ENCODE results near the gene PROX1.

DNA sequence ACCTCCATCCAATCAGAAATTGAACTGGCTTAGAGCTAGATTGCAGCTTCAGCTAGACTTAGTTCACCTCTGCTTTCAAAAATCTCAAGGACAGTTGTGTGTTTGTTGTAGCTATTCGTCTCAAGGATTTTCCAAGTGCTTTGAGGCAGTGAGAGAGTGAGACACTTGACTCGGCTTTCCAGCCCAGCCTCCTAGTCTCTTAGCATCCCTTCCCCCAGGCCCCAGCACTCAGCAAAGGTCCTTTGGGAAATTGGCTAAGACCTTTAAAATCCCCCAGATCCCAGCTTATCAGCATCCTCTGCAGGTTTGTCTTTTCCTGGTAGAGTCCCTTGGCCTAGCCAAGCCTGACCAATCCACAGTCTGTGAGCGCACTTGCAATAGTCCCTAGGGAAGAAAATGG, 47.9 kb upstream of the PROX1 start:
- TF ChIP-seq, protein P1, sequence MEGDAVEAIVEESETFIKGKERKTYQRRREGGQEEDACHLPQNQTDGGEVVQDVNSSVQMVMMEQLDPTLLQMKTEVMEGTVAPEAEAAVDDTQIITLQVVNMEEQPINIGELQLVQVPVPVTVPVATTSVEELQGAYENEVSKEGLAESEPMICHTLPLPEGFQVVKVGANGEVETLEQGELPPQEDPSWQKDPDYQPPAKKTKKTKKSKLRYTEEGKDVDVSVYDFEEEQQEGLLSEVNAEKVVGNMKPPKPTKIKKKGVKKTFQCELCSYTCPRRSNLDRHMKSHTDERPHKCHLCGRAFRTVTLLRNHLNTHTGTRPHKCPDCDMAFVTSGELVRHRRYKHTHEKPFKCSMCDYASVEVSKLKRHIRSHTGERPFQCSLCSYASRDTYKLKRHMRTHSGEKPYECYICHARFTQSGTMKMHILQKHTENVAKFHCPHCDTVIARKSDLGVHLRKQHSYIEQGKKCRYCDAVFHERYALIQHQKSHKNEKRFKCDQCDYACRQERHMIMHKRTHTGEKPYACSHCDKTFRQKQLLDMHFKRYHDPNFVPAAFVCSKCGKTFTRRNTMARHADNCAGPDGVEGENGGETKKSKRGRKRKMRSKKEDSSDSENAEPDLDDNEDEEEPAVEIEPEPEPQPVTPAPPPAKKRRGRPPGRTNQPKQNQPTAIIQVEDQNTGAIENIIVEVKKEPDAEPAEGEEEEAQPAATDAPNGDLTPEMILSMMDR (IDR thresholded peaks at IDR 0.05): no peak
- TF ChIP-seq EZH2 (IDR thresholded peaks at IDR 0.05; ENCODE audit: borderline replicate concordance, insufficient read depth, low read depth, low read length, poor library complexity, severe bottlenecking): no peak

All from B cell (primary cell).